Chondrocyte (in vitro differentiated cells): ENCODE data around the gene KRTAP10-7. TPM values are rescaled to one million over a fixed set of nuclear protein-coding genes. Genes with fewer than 3 reads are reported as not detected.
A peak's percentile ranks its signal among the peaks of the same experiment; 100 is the strongest.
"Not testable (repeated sequence)": the region's sequence is repeated elsewhere in the genome, so short reads cannot be mapped to it uniquely, and the experiment has no call there.

Experiments
- DNase-seq: peaks from one replicate; pipeline ENCODE4 v3.0.0; 2021; ENCODE audit warnings: mixed read lengths, low spot score
- H3K27ac Mint-ChIP-seq: one replicate; pipeline ENCODE4 v1.8.0; 2021; ENCODE audit warnings: mild to moderate bottlenecking, moderate library complexity, mixed read lengths; ENCODE audit not compliant: unreplicated experiment
- H3K27me3 Mint-ChIP-seq: 2 replicates; pipeline ENCODE4 v1.8.0; 2021; ENCODE audit warnings: low read depth, mixed read lengths
- H3K36me3 Mint-ChIP-seq: 2 replicates; pipeline ENCODE4 v1.8.0; 2021; ENCODE audit warnings: low read depth, mixed read lengths
- H3K4me1 Mint-ChIP-seq: 2 replicates; pipeline ENCODE4 v1.8.0; 2021; ENCODE audit warnings: low read depth, mild to moderate bottlenecking, mixed read lengths
- H3K4me3 Mint-ChIP-seq: one replicate; pipeline ENCODE4 v1.8.0; 2021; ENCODE audit warnings: mild to moderate bottlenecking, moderate library complexity, mixed read lengths; ENCODE audit not compliant: unreplicated experiment
- H3K9me3 Mint-ChIP-seq: 2 replicates; pipeline ENCODE4 v1.8.0; 2021; ENCODE audit warnings: low read depth, mixed read lengths
- total RNA-seq: library from RNA; stranded (reverse); gene quantifications from 3 replicates; pipeline ENCODE4 v1.2.1, GENCODE V29; 2021
- TF ChIP-seq, protein P1 (sequence below): fragments of 200-600 bp; sonication (generic); IDR thresholded peaks from 2 replicates; pipeline ENCODE4 v1.5.0; 2021; ENCODE audit warnings: antibody characterized with exemption, mild to moderate bottlenecking, moderate library complexity

The KRTAP10-7 gene
- total RNA-seq, 1 donor from 2014 or later = not detected

DNA sequence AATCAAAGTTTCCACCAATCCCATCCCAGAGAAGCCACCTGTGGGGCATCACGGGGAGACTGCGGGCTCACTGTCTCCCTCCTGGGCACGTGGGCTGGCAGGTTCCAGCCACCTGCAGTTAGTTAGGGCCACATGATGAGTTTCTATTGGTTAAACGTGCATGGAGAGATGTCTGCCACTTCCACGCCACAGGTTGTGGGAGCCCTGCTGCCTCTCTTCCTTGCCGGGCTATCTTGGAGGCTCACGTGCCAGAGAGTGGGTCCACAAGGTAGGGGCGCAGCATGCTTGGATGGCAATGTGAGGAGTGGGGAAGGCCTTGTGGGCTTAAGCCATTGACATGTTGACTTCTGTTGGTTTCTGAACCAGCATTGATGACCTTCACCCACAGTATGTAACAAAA lies 3.5 kb downstream of the KRTAP10-7 start:
- Mint-ChIP-seq H3K36me3 (peaks cover 3% of the 10 kb centered on the region), H3K27me3 (peaks cover 61% of the 10 kb centered on the region), H3K4me1 (no peaks in the 10 kb centered on the region), H3K27ac (no peak overlapping the region), H3K4me3 (no peak overlapping the region), H3K9me3 (peaks cover 10% of the 10 kb centered on the region)
- DNase-seq = no peak
- TF ChIP-seq, protein P1, sequence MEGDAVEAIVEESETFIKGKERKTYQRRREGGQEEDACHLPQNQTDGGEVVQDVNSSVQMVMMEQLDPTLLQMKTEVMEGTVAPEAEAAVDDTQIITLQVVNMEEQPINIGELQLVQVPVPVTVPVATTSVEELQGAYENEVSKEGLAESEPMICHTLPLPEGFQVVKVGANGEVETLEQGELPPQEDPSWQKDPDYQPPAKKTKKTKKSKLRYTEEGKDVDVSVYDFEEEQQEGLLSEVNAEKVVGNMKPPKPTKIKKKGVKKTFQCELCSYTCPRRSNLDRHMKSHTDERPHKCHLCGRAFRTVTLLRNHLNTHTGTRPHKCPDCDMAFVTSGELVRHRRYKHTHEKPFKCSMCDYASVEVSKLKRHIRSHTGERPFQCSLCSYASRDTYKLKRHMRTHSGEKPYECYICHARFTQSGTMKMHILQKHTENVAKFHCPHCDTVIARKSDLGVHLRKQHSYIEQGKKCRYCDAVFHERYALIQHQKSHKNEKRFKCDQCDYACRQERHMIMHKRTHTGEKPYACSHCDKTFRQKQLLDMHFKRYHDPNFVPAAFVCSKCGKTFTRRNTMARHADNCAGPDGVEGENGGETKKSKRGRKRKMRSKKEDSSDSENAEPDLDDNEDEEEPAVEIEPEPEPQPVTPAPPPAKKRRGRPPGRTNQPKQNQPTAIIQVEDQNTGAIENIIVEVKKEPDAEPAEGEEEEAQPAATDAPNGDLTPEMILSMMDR = no peak

DNA sequence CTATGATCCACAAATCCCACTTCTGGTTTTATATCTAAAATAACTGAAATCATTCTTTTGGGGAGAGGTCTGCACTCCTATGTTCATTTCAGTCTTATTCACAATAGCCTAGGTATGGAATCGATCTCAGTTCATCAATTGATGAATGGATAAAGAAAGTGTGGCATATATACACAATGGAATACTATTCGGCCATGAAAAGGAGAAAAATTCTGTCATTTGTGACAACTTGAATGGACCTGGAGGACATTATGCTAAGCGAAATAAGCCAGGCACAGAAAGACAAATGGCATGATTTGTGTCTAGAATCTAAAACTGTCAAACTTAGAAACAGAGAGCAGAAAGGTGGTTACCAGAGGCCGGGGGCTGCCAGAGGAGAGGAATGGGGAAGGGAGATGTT lies 6.1 kb downstream of the KRTAP10-7 start:
- Mint-ChIP-seq H3K36me3 (peaks cover 5% of the 10 kb centered on the region), H3K27ac (no peak overlapping the region), H3K9me3 (peaks cover 28% of the 10 kb centered on the region), H3K27me3 (peaks cover 45% of the 10 kb centered on the region), H3K4me3 (no peak overlapping the region), H3K4me1 (no peaks in the 10 kb centered on the region)
- no peak for DNase-seq
- TF ChIP-seq, protein P1 = no peak

DNA sequence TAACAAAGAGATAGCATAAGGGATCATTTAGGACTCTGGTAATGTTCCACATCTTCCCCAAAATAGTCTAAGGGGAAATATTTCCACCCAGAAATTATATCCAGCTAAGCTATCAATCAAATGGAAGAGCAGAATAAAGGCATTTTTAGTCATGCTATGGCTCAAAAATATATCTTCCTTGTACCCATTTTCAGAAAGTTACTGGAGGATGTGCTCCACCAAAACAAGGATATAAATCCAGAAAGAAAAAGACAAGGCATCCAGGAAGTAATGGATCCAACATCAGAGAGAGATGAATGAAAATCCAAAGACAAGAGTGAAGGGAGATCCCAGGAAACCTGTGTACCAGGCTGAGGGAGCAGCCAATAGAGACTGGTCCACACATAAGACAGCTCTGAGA lies 8.8 kb downstream of the KRTAP10-7 start:
- Mint-ChIP-seq H3K9me3 (peaks cover 26% of the 10 kb centered on the region), H3K27me3 (peaks cover 37% of the 10 kb centered on the region), H3K4me1 (no peaks in the 10 kb centered on the region), H3K4me3 (no peak overlapping the region), H3K36me3 (peaks cover 5% of the 10 kb centered on the region), H3K27ac (no peak overlapping the region)
- TF ChIP-seq, protein P1 = no peak
- no peak for DNase-seq

DNA sequence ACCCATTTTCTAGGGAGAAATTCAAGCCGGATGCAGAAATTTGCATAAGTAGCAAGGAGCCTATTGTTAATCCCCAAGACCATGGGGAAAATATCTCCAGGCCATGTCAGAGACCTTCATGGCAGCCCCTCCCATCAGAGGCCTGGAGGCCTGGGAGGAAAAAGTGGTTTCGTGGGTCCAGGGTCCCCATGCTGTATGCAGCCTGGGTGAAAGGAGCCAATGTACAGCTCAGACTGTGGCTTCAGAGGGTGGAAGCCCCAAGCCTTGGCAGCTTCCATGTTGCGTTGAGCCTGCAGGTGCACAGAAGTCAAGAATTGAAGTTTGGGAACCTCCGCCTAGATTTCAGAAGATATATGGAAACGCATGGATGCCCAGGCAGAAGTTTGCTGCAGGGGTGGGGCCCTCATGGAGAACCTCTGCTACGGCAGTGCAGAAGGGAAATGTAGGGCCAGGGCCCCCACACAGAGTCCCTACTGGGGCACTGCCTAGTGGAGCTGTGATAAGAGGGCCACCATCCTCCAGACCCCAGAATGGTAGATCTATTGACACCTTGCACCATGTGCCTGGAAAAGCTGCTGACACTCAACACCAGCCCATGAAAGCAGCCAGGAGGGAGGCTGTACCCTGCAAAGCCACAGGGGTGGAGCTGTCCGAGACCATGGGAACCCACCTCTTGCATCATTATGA lies 9.9 kb downstream of the KRTAP10-7 start:
- H3K4me3 Mint-ChIP-seq, H3K27ac Mint-ChIP-seq, H3K4me1 Mint-ChIP-seq, H3K36me3 Mint-ChIP-seq, DNase-seq: not testable (repeated sequence)
- Mint-ChIP-seq H3K27me3 (peaks cover 32% of the 10 kb centered on the region), H3K9me3 (peaks cover 20% of the 10 kb centered on the region)

DNA sequence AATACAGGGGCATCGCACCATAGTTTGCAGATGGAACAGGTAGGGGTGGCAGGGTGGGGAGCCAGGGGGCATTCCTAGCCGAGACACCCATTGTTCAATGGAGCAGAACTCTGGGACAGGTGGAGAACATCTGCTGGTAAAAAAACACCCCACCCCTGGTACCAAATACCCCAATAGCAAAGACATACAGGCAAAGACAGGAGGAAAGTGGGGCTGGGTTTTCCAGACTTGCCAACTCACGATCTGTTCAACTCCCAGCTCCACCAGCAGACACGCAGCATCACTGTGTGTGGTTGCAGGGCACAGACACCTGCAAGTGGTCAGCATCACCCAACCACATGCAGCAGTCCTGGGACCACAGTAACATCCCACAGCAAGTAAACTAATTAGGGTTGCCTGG lies 11.2 kb downstream of the KRTAP10-7 start:
- Mint-ChIP-seq H3K4me1 (no peaks in the 10 kb centered on the region), H3K9me3 (peaks cover 20% of the 10 kb centered on the region), H3K4me3 (no peak overlapping the region), H3K27ac (no peak overlapping the region), H3K36me3 (peaks cover 2% of the 10 kb centered on the region), H3K27me3 (peaks cover 31% of the 10 kb centered on the region)
- no peak for DNase-seq
- TF ChIP-seq, protein P1 = no peak

DNA sequence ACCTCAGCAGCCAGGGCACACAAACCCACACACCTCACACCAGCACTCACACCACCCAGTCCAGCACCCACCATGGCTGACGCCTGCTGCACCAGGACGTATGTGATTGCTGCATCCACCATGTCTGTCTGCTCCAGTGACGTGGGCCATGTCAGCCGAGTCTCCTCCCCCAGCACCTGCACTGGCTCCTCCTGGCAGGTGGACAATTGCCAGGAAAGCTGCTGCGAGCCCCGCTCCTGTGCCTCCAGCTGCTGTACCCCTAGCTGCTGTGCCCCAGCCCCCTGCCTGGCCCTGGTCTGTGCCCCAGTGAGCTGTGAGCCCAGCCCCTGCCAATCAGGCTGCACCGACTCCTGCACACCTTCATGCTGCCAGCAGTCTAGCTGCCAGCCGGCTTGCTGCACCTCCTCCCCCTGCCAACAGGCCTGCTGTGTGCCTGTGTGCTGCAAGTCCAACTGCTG lies 11.7 kb downstream of the KRTAP10-7 start, which contains the start of gene KRTAP10-8:
Gene KRTAP10-8 (plus strand): TSS at position 51 of the 458 bp plus-strand sequence. CDS start 22 bp downstream, at position 73.
- Mint-ChIP-seq H3K27me3 (peaks cover 35% of the 10 kb centered on the region), H3K27ac (no peak within 1 kb of the TSS), H3K4me1 (no peaks in the 10 kb centered on the region), H3K4me3 (no peak within 1 kb of the TSS), H3K36me3 (peaks cover 2% of the 10 kb centered on the region), H3K9me3 (peaks cover 20% of the 10 kb centered on the region)
- TF ChIP-seq, protein P1 = no peak
- peak; percentile 69 for DNase-seq
